ENCODE results near the gene RYR3. TPM values are rescaled to one million over a fixed set of nuclear protein-coding genes. Genes with fewer than 3 reads are reported as not detected.

RYR3 gene
- total RNA-seq, 6 experiments from 2014 or later: not detected

GRCh38 chr15:33846862-33847261, 536.1 kb downstream of the RYR3 start:
- Mint-ChIP-seq H3K4me3 (no peak overlapping the region), H3K4me1 (ENCODE audit: low read depth) (peaks cover 16% of the 10 kb centered on the region), H3K27me3 (ENCODE audit: insufficient read depth) (peaks cover 18% of the 10 kb centered on the region), H3K9me3 (no peaks in the 10 kb centered on the region), H3K27ac (no peak overlapping the region), H3K36me3 (ENCODE audit: low read depth) (no peaks in the 10 kb centered on the region)
- no peak for TF ChIP-seq CTCF (IDR thresholded peaks at IDR 0.05)
- DNase-seq: peak; percentile 26

DNA sequence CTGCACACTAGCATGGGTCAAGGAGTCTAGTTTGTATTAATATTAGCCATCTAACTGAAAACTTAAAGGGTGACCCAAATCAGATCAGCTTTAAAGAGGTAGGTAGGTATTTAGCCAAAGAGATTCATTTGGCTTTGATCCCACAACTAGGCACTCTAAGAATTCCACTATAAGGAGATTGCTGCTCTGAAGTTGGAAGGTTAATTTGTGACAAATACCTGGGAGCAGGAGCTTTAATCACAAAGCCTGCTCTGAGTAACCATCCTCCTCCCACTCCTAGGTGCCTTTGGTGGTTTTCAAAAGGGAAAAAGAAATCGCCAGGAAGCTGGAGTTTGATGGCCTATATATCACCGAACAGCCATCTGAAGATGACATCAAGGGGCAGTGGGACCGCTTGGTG, 537.2 kb downstream of the RYR3 start:
- no peak overlapping the region for H3K4me3 Mint-ChIP-seq
- peaks cover 13% of the 10 kb centered on the region; the same call in 1 of the 2 replicates for H3K27me3 Mint-ChIP-seq (ENCODE audit: insufficient read depth)
- no peaks in the 10 kb centered on the region for H3K9me3 Mint-ChIP-seq
- H3K4me1 Mint-ChIP-seq (ENCODE audit: low read depth): peaks cover 27% of the 10 kb centered on the region
- no peaks in the 10 kb centered on the region for H3K36me3 Mint-ChIP-seq (ENCODE audit: low read depth)
- H3K27ac Mint-ChIP-seq: no peak overlapping the region
- DNase-seq: no peak
- no peak for TF ChIP-seq CTCF (IDR thresholded peaks at IDR 0.05)

DNA sequence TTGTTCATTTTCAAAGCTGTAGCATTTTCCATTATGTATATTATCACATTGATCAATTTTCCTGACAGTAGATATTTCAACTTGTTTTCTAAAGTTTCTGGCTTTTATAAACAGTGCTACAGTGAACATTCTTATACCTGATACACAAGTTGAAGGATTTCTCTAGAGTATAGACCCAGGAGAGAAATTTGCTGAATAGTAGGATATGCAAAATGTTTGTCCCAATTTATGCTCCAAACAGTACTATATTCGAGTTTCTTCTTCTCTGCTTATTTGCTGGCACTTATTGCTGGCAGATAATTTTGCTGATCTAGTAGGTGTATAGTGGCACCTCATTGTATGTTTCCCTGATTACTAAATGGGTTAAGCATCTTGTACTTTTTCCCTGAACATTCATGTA, 540.3 kb downstream of the RYR3 start:
- no peaks in the 10 kb centered on the region for H3K9me3 Mint-ChIP-seq
- no peak overlapping the region for H3K27ac Mint-ChIP-seq
- no peak for DNase-seq
- H3K36me3 Mint-ChIP-seq (ENCODE audit: low read depth): peaks cover under 1% of the 10 kb centered on the region; the same call in 1 of the 2 replicates
- TF ChIP-seq CTCF (IDR thresholded peaks at IDR 0.05): no peak
- H3K27me3 Mint-ChIP-seq (ENCODE audit: insufficient read depth): peaks cover 5% of the 10 kb centered on the region; the same call in 1 of the 2 replicates
- peaks cover 34% of the 10 kb centered on the region for H3K4me1 Mint-ChIP-seq (ENCODE audit: low read depth)
- no peak overlapping the region for H3K4me3 Mint-ChIP-seq

DNA sequence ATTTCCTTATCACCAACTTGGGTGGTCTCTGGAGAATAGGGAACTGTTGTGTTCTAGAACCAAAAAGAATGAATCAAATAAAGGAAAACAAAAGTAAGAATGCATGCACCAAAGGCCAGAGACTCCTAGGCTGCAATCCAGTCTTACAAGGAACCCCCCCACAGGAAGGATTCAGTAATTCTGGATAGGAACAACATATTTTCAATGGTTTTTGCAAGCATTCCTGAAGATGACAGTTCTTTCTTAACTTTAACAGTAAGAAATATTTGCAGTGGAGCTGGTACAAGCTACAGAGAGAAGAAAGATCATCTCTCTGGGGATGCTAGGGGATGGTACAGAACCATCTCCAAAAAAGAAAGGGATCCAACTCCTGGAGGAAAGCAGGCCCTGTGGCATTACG, 541.3 kb downstream of the RYR3 start:
- peak; percentile 7 for DNase-seq
- peak overlapping the region; percentile 78 for H3K27ac Mint-ChIP-seq
- H3K4me3 Mint-ChIP-seq: no peak overlapping the region
- H3K36me3 Mint-ChIP-seq (ENCODE audit: low read depth): peaks cover 4% of the 10 kb centered on the region; the same call in 1 of the 2 replicates
- H3K4me1 Mint-ChIP-seq (ENCODE audit: low read depth): peaks cover 24% of the 10 kb centered on the region
- no peaks in the 10 kb centered on the region for H3K9me3 Mint-ChIP-seq
- TF ChIP-seq CTCF (IDR thresholded peaks at IDR 0.05): no peak
- H3K27me3 Mint-ChIP-seq (ENCODE audit: insufficient read depth): peaks cover 5% of the 10 kb centered on the region; the same call in 1 of the 2 replicates

GRCh38 chr15:33852570-33852969, 541.8 kb downstream of the RYR3 start:
- H3K9me3 Mint-ChIP-seq: no peaks in the 10 kb centered on the region
- no peak for TF ChIP-seq CTCF (IDR thresholded peaks at IDR 0.05)
- peaks cover 24% of the 10 kb centered on the region for H3K4me1 Mint-ChIP-seq (ENCODE audit: low read depth)
- peak overlapping the region; percentile 49; the same call in 1 of the 2 replicates for H3K4me3 Mint-ChIP-seq
- H3K27me3 Mint-ChIP-seq (ENCODE audit: insufficient read depth): peaks cover 5% of the 10 kb centered on the region; the same call in 1 of the 2 replicates
- DNase-seq: peak; percentile 85
- H3K36me3 Mint-ChIP-seq (ENCODE audit: low read depth): peaks cover 4% of the 10 kb centered on the region; the same call in 1 of the 2 replicates
- H3K27ac Mint-ChIP-seq: peak overlapping the region; percentile 78
